ENCODE measurements around the gene GAREM1.

The GAREM1 gene

DNA sequence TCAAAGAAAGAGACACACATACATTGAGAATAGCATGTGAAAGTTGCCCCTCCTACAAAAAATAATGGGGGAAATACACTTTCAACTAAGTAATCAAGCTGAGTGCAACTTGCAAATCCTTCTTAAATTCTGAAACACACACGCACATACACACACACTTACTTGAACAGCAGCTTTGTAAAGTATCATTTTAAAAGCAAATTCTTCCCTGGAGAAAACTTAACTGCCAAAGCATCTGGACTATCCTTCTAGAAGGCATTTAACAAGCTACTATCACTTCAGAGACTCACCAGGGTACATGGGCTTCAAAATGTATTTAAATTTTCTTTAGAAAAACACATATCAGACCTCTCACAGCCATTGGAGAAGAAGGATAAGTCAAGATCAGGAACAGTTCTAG is 15.3 kb downstream of the GAREM1 start:
- DNase-seq = no peak

DNA sequence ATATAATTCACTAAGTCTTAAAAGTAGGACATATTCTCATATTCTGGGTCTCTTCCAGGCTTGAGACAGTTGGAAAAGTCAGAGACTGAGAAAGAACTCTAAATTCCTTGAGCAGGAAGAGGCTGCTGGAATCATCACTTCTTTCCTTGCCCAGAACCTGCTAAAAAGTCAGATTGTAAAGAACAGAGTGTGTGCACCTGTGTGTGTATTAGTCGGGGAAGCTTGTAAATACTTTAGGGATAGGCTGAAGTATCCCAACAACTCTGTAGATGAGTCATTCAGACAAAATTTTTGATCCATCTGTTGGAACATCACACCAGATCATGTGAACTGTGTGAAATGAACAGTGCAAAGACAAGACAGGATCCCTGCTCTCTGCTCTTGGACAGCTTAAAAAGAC is 16.1 kb downstream of the GAREM1 start:
- no peak for DNase-seq

DNA sequence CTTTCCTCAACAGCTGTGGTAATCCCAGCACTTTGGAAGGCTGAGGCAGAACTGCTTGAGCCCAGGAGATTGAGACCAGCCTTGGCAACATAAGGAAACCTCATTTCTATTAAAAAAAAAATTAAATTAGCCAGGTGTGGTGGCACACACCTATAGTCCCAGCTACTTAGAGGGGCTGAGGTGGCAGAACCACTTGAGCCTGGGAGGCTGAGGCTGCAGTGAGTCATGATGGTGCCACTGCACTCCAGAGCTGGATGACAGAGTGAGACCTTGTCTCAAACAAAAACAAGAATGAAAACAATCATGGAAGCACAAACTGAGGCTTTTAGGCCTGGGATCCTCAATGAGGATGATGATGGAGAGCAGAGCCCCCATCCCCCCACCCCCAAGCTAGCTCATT is 19.8 kb downstream of the GAREM1 start:
- no peak for DNase-seq

DNA sequence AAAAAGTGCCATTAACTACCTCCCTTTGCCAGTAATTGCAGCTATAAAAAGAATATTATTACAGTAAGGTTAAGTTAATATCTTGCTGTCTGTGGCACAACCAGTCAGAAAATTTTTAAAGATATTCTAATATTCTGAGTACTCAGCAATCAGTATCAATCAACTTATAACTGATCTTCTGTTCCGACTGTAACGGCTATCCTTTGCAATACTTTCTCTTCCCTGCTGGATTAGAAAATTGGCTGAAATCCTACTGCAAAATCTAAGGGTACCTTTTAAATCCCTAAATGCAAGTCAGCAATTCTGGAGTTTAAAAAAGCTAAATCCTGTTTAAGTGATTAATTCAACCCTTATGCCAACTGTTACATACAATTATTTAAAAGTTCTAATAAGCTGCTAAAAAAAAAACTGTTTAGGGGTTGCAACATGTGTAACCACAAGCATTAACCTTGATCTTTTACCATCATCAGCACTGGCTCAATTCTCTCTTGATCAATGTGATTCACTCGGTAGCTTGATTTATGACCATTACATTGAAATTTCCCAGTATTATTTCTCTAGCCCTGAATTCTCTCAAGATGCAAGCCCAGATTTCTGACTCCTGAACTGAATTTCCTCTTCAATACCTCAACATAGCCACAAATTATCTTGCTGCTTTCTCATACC is 20.5 kb downstream of the GAREM1 start:
- no peak for DNase-seq

DNA sequence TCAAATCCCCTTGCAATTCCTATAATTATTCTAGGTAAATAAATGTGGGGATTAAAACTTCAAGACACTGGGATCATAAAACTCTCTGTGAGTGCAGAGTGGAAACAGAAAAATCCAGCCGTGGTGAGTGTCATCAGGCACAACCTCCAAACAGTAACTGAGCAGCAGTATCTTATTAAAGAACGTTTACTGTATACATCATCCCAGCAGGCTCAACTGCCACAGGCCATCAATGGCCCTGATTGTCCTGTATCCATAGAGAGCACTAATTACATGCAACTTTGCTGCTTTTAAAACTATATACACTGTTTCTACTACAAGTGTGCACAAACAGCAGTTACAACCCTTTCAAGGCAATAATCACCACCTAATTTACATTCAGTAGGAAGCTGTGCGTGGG is 23.9 kb downstream of the GAREM1 start:
- no peak for DNase-seq

DNA sequence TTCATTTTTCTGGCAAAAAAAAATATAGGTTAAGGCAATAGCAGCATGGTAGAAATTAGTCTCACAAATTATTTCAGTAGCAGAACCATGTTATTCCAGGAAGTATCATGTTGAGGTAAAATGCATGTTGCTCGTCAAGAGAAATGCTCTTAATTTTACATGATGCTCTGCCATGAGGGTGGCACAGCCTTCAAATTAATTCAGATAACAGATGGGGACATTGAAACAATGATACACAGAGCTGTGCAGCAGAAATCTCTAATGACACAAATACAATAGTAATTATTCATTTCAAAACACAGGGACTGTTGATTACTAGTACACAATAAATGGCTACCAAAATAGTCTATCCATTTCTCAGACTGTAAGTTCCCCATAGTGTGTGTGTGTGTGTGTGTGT is 24.8 kb downstream of the GAREM1 start:
- no peak for DNase-seq

DNA sequence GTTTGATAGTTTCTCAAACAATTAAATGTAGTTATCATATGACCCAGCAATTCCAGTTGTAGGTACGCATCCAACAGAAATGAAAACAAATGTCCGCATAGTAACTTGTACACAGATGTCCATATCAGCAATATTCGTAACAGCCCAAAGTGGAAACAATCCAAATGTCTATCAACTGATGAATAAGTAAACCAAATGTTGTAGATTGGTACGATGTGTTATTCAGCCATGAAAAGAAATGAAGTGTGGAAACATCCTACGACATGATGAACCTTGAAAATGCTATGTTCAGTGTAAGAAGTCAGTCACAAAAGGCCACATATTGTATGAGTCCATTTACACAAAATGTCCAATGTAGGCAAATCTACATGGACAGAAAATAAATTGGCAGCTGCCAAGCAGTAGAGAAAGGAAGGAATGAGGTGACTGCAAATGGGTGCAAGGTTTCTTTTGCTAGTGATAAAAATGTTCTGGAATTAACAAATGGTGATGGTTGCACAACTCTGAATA is 26.9 kb downstream of the GAREM1 start:
- no peak for DNase-seq

DNA sequence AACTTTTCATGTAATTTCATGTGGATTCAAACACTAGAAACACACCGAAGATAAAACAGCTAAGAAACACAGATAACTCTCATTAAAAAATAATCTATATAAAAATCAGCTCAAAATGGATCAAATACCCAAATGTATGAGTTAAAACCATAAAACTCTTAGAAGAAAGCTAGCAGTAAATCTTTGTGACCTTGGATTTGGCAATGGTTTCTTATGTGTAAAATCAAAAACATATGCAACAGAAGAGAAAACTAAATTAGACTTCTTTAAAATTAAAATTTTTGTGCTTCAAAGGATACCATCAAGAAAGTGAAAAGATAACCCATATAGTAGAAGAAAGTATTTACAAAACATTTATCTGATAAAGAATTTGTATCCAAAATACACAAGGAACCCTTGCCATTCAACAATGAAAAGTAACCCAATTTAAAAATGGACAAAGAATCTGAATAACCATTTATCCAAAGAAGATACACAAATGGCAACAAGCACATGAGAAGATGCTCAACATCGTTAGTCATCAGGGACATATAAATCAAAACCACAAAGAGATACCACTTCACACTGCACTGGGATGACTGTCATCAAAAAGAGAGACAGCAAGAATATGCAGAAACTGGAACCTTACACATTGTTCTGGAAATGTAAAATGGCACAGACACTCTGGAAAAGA is 27.5 kb downstream of the GAREM1 start:
- DNase-seq = no peak

DNA sequence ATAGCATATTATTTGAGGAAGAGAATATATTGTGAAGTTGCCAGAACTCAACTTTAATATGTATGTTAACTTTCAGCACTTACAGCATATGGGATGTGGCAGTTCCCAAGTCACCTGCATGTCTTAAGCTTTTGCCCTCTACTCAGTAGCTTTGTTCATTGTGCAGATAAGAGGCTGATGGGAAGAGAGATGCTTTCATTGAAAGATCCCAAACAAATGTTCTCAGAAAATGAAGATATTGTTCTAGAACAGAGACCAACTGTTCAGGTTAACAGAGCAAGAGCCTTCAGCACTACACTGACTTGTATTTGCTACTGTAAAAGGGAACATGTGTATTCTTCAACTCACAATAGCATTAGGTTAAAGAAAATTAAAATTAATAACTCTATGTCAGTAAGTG is 28.1 kb downstream of the GAREM1 start:
- no peak for DNase-seq

DNA sequence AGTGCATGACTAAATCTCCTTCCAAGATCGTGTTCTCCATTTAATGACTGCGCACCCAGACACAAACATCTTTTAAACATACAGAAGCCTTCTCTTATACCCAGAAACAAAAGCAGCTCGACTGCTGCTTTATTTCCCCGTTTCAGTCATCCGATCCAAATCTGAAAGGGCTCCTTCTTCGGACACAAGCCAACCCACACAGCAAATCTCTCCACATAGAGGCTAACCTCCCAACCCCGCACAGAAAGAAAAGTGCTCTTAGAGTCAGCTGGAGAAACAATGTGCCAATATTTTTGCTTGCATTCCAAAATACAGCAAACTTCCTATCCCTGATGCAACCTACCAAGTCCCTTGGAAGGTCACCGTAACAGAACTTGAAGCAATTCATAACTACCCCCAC is 29.1 kb downstream of the GAREM1 start:
- no peak for DNase-seq

DNA sequence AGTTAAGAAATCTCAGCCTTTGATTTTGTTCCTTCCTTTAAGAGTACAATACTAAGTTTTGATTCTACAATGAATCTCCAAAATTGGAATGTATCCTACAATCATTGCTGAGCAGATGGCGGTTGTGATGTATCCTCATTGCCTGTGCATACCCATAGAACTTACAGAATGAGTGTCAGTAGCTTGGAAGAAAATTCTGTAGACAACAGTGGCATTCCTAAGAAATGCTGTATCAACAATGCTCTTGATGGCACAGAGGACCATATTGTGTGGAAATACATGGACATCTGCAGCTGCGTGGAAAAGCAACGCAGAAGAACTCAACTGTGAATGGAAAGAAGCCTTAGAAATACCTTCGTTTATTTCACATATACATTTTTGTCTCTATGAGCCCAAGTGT is 30.2 kb downstream of the GAREM1 start:
- no peak for DNase-seq

DNA sequence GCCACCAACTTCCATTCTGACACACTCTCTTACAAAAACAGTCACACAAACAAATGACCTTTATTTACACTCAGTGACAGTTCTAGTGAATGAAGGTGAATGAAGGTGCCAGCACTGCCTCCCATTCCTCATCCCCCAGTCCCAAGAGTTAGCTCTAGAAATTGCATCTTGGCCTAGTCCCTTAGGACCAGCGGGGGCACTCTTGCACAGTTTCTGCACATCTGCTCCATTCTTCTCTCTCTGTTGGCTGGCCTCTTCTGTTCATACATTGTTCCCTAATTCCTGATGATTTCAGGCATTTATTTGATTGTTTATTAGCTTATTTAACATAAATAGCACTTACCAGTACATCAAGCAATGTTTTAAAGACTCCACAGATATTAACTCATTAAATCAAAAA is 30.9 kb downstream of the GAREM1 start:
- DNase-seq = peak; percentile 18

DNA sequence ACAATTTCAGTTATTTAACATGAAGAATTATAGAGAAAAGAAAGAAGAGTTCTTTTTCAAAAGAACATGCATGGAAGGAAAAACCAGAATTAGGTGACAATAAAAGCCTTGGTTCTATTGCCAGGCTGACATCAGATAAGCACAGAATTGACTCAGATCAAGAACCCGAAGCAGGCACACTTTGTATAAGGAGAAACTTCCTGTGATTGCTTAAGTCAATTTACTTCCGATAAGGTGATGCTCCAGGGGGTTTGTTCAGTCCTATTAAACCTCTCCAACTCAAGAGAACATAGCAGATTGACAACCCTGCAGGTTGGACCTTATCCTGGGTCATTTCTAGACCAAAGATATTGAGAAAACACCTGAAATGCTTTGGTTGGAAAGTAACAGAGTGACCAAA is 31.4 kb downstream of the GAREM1 start:
- no peak for DNase-seq

DNA sequence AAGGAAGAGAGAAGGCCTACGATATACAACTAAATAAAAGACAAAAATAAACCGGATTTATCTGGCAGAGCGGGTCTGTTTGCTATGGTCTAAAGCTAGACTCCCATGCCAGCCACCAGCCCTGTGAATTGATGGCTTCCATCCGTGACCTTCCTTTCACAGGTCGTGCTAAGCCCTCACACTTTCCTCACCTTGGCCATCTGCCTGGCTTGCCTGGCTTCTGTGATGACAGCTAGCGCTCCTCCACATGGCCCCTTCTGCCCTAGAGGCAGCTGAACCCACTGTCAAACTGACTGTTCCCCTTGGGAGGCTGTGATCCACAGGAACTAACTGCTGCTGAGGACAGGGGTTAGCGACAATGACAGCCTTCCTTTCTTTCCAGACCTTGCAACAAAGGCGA is 32.5 kb downstream of the GAREM1 start:
- no peak for DNase-seq

DNA sequence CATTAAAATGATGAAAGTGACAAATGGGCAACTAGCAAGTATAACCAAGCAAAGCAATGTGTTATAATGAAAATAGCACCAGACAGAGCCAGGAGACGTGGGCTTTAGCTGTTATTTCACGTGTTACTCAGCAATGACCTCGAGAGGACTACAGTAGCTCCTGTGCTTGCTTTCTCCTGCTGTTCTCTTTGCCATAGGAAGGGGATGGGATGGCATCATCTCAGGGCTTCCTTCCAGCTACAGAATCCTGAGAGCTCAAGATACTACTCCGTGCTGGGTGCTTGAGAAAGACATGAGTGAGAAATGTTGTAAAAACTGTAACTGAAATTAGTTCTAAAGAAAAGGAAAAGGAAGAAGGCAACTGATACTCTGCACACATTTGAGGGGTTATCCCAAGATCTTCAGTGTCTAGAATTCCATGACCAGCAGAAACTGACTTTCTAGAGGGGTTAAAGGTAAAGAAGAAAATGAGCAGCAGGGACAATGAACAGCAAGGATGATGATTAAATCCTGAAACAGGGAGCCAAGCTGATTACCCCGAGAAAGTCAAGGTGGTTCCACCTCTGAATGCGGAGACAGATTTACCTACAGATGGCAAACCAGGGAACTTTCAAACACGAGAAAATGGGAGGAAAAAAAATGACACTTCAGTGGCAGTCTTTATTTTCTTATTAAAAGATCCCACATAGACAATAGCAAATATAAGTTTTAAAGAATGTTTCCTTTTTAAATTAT is 33.4 kb downstream of the GAREM1 start:
- no peak for DNase-seq

DNA sequence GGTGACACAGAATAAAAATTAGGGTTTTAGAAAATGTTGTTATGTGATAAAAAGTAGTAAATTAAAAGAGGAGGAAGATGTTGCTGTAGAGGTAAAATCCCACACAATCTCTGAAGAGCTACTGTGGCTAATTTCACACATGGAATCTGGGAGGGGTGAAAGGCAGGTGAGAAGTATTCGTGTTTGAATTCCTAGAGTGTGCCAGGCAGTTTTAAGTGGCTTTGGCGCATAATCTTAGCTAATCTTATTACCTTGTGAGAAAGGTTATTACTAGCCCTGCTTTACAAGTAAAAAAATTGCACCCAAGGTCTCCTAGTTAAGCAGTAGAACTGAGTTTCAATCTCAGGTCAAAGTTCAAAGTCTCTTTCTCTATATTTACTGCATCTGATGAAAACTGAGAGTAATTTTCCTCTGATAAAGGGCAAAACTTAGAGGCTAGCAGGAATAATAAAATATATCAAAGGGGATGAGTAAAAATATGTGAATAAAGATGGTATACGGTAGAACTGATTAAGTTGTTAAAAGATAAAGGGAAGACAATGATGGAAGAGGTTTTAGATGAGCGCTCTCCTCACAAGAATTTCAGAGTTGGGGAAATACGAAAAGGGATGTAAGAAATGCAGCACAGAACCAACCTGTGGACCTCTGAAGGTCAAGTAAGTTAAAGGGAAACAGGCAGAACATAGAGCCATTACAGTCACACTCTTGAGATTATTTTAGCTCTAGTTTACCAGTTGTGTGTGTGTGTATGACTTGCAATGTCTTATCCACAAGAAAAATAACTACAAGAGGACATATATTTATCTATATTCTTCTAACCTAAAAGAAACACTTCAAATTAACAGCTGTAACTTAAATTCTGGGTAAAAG is 34.8 kb downstream of the GAREM1 start:
- DNase-seq = no peak

DNA sequence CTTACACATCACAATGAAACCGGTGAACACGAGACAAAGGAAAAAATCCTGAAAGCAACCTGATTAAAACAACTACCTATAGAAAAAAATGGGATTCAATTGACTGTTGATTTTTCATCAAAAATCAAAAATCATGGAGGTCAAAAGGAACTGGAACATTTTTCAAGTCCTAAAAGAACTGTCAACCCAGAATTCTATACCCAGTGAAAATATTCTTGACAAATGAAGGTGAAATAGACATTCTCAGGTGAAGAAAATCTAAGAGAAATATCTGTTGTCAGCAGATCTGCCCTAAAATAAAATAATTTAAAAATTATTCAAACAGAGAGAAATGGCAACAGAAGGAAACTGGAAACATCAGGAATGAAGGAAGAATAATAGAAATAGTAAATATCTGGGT is 38.9 kb downstream of the GAREM1 start:
- no peak for DNase-seq

DNA sequence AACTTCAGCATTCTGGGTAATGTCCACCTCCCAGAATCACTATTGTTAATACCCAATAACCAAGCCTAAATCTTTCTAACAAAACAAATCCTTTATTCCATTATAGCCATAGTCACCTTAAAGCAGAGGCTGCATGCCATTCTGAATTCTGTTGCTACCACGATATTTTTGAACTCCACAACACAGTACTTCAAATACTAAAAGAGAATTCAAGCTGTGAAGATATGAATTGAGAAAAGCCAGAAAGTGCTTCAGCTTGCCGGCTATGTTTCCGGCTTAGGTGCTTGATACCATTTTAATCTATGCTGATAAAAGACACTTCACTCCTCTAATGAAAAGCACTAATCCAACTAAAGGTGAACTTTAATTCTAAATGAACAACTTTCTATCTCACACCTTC is 41.3 kb downstream of the GAREM1 start:
- no peak for DNase-seq

DNA sequence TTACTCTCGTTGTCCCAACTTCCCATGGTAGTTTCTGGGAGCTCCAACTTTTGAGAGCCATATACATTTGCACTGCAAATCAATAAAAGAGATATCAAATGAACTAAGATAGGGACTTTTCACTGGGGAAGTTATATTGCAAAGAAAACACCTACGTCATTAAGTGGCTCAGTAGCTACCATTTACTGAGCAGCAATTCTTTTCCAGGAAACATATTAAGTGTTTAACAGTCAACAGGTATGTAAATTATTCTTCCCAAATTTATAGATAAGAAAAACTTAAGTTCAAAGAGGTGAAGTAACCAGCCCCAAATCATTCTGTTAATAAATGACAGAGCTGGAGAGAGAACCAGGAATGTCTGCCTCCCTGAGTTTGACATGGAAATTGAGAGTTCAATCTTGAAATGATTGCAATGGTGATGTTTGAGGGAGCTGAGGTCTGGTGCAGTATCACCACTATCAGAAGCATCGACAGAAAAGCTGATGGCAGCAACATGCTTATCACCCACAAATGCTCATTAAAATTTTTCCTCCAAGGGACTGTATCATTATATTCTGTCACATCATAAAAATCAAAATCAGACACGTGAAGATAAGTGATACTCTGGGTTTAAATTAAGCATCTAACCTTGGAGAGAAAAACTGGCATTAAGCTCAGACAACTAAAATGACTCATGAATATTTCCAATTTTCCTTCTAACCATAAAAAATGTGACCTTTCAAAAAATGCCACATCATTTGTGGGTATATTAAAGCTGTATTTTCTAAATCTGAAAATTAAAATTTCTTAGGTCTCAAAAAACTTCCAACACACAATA is 43.4 kb downstream of the GAREM1 start:
- DNase-seq = no peak

DNA sequence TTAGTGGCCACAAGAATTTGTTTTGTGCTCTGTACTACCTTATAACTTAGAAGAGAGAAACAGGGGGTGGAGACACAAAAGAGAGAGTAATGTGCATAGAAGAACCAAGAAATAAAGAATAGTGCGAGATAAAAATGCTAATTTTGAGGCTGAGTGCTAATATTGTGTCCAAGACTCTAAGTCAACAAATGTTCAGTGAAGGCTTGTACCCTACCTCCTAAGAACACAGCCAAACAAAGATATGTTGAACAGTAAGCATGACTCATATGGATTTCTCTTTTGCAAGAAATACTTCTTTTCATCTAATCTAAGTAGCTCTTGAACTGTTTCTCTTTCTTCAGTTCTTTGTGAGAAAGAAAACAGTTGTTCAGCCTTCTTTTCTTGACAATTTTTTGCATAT is 45.2 kb downstream of the GAREM1 start:
- no peak for DNase-seq

DNA sequence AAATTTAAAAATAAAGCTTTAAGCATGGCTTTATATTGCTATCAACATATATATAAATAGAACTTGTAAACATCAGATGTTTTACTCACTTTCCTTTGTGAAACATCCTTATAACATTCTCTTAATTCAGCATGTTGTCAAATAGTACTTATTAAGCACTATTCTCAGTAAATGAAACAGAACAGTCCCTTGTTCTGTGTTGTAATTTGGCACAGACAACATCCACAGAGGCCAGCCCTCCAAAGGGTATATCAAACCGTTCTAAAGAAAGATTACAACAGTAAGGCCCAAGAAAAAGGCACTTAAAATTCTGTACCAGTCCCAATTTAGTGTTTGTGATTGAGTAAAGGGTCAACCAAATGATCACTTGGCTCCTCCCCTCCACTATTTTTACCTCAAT is 46.0 kb downstream of the GAREM1 start:
- DNase-seq = no peak
